ENCODE results near the gene MRPL21.

Gene MRPL21

DNA sequence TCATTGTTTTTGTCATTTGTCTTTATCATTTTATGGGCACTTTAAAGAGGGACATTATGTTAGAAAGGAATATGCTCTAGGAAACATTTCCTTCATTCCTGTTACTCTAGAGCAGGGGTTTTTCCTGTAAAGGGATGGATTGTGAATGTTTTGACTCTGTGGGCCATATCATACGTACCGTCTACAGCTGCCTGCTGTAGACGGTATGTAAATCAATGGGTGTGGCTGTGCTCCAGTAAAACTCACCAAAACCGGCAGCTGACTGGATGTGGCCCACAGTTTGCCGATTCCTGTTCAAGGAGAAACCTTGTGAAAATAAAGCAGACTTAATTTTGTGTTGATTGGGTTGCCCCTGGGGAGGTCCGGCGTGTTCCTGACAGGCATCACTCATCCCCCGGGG is 7.3 kb upstream of the MRPL21 start:
- no CpG with 5 or more reads among the region's 8 CpGs for WGBS (ENCODE audit: insufficient coverage, insufficient read length)
- Histone ChIP-seq H3K9me3 (ENCODE audit: control insufficient read depth, insufficient read depth, low read length) (no peaks in the 10 kb centered on the region), H3K27me3 (ENCODE audit: control insufficient read depth, insufficient read depth, low read length) (no peaks in the 10 kb centered on the region), H3K27ac (ENCODE audit: low read length) (no peak overlapping the region), H3K4me3 (ENCODE audit: low read length) (no peak overlapping the region), H3K4me1 (ENCODE audit: control insufficient read depth, insufficient read depth, low read length) (no peaks in the 10 kb centered on the region), H3K36me3 (ENCODE audit: control insufficient read depth, insufficient read depth, low read length) (peaks cover 19% of the 10 kb centered on the region)
- no peak for DNase-seq (ENCODE audit: low read depth, low spot score)

- peaks cover 15% of the 10 kb centered on the region for H3K36me3 ChIP-seq (ENCODE audit: control insufficient read depth, insufficient read depth, low read length)
Observed at GRCh38 chr11:68908273-68908672, 4.6 kb upstream of the MRPL21 start.

DNA sequence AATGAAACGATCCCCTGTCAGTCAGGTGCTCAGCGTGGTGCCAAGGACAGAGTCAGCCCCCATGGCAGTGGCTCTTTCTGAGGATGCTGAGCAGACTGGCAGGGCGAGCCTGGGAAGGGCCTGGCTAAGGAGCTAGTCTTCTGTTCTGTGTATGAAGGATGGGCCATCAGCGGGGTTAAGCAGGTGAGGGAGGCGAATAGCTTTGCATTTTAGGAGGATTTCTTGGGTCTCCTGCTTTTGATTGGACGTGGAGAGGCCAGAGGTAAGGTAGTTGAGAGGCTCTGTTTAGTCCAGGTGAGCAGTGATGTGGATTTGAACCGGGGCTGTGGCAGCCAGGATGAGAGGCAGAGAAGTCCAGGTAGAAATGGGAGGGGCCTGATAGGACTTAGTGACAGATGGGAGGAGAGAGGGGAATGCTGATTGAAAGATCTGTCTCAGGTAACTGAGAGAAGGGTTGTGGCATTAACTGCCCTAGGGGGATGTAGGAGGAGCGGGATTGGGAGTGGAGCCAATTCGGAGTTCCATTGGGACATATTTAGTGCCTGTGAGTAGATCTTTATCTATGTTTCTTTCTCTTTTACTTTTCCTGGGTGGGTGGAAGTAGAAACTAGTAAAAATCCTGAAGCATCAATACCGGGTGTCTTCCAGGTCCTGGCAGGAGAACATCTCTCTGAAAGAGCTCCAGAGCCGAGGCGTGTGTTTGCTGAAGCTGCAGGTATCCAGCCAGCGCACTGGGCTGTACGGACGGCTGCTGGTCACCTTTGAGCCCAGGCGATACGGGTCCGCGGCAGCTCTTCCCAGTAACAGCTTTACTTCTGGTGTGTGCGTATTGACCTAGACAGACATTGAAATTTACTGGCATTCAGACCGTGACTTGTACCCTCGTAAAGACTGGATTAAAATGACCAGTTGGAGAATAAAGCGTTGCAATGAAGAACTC is 2.1 kb upstream of the MRPL21 start:
- H3K27me3 ChIP-seq (ENCODE audit: control insufficient read depth, insufficient read depth, low read length), result no peaks in the 10 kb centered on the region
- H3K36me3 ChIP-seq (ENCODE audit: control insufficient read depth, insufficient read depth, low read length), result peaks cover 12% of the 10 kb centered on the region; the same call in 1 of the 2 replicates
- H3K27ac ChIP-seq (ENCODE audit: low read length), result no peak overlapping the region
- H3K4me3 ChIP-seq (ENCODE audit: low read length), result no peak overlapping the region
- WGBS (ENCODE audit: insufficient coverage, insufficient read length), result no CpG with 5 or more reads among the region's 23 CpGs
- no peak for DNase-seq (ENCODE audit: low read depth, low spot score)
- H3K4me1 ChIP-seq (ENCODE audit: control insufficient read depth, insufficient read depth, low read length), result no peaks in the 10 kb centered on the region
- no peaks in the 10 kb centered on the region for H3K9me3 ChIP-seq (ENCODE audit: control insufficient read depth, insufficient read depth, low read length)

More at GRCh38 chr11:68908273-68908672, 4.6 kb upstream of the MRPL21 start:
- no peak overlapping the region for H3K27ac ChIP-seq (ENCODE audit: low read length)
- no CpG with 5 or more reads among the region's 5 CpGs for WGBS (ENCODE audit: insufficient coverage, insufficient read length)
- no peak overlapping the region for H3K4me3 ChIP-seq (ENCODE audit: low read length)
- no peaks in the 10 kb centered on the region for H3K9me3 ChIP-seq (ENCODE audit: control insufficient read depth, insufficient read depth, low read length)
- DNase-seq (ENCODE audit: low read depth, low spot score), result no peak
- H3K4me1 ChIP-seq (ENCODE audit: control insufficient read depth, insufficient read depth, low read length), result no peaks in the 10 kb centered on the region
- H3K27me3 ChIP-seq (ENCODE audit: control insufficient read depth, insufficient read depth, low read length), result no peaks in the 10 kb centered on the region

DNA sequence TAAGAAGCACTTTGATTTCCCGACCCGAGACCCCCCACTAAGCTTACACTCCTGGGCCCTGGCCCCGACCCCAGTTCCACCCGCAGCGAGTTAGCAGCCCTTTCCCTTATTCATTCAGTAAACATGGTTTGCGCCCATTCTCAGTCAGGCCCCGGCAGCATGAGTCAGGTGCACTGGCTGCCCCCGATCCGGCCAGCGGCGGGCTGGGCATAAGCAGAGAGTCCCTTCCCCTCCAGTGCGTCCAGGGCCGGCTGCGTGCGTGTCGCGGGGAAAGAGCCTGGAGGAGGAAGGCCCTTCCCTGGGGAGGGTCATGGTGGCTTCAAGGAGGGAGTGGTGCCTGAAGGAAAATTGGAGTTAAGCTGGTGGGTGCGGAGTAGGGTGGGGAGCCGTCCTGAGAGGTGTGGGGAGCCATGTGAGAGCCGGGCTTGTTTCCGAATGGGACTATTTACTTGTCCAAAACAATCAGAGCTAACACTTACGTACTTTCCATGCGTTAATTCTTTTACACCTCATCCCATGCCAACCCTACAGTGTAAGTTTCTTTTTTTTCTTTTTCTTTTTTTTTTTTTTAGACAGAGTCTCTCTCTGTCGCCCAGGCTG is 716 bp upstream of the MRPL21 start:
- no peaks in the 10 kb centered on the region for H3K4me1 ChIP-seq (ENCODE audit: control insufficient read depth, insufficient read depth, low read length)
- no peaks in the 10 kb centered on the region for H3K9me3 ChIP-seq (ENCODE audit: control insufficient read depth, insufficient read depth, low read length)
- no peak for DNase-seq (ENCODE audit: low read depth, low spot score)
- H3K4me3 ChIP-seq (ENCODE audit: low read length), result peak overlapping the region; percentile 97
- H3K36me3 ChIP-seq (ENCODE audit: control insufficient read depth, insufficient read depth, low read length), result peaks cover 4% of the 10 kb centered on the region; the same call in 1 of the 2 replicates
- no peak overlapping the region for H3K27ac ChIP-seq (ENCODE audit: low read length)
- H3K27me3 ChIP-seq (ENCODE audit: control insufficient read depth, insufficient read depth, low read length), result no peaks in the 10 kb centered on the region
- no CpG with 5 or more reads among the region's 24 CpGs for WGBS (ENCODE audit: insufficient coverage, insufficient read length)

DNA sequence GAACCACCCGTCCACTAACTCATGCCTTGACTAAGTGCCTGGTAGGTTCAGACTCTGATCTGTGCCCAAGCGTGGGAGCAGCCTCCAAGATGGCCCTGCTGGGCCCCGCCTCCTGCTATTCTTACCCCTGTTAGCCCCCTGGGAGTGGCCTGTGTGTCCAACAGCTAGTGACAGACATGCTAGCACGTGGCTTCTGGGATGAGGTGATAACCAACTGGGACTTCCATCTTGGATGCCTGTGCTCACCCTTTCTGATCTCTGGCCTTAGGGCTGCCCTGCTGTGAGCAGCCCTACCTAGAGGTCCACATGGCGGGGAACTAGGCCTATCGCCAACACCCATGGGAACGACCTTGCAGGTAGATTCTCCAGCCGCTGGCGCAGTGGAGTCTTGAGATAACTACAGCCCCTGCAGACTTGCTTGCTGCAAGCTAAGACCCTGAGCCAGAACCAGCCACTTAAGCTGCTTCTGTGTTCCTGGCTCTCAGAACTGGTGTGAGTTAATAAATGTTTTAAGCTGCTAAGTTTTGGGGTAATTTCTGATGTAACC is 2.7 kb downstream of the MRPL21 start:
- no CpG with 5 or more reads among the region's 9 CpGs for WGBS (ENCODE audit: insufficient coverage, insufficient read length)
- H3K36me3 ChIP-seq (ENCODE audit: control insufficient read depth, insufficient read depth, low read length), result peaks cover 30% of the 10 kb centered on the region

GRCh38 chr11:68897441-68897840 is 6.2 kb downstream of the MRPL21 start:
- WGBS (ENCODE audit: insufficient coverage, insufficient read length), result no CpG with 5 or more reads among the region's 9 CpGs
- Histone ChIP-seq H3K4me3 (ENCODE audit: low read length) (no peak overlapping the region), H3K36me3 (ENCODE audit: control insufficient read depth, insufficient read depth, low read length) (peaks cover 36% of the 10 kb centered on the region), H3K27me3 (ENCODE audit: control insufficient read depth, insufficient read depth, low read length) (no peaks in the 10 kb centered on the region), H3K4me1 (ENCODE audit: control insufficient read depth, insufficient read depth, low read length) (no peaks in the 10 kb centered on the region), H3K9me3 (ENCODE audit: control insufficient read depth, insufficient read depth, low read length) (no peaks in the 10 kb centered on the region), H3K27ac (ENCODE audit: low read length) (no peak overlapping the region)
- DNase-seq (ENCODE audit: low read depth, low spot score), result no peak

More for the DNA sequence above, 2.7 kb downstream of the MRPL21 start:
- H3K4me3 ChIP-seq (ENCODE audit: low read length), result no peak overlapping the region
- no peaks in the 10 kb centered on the region for H3K9me3 ChIP-seq (ENCODE audit: control insufficient read depth, insufficient read depth, low read length)
- H3K27me3 ChIP-seq (ENCODE audit: control insufficient read depth, insufficient read depth, low read length), result no peaks in the 10 kb centered on the region
- H3K27ac ChIP-seq (ENCODE audit: low read length), result no peak overlapping the region
- no peaks in the 10 kb centered on the region for H3K4me1 ChIP-seq (ENCODE audit: control insufficient read depth, insufficient read depth, low read length)
- DNase-seq (ENCODE audit: low read depth, low spot score), result no peak

GRCh38 chr11:68896171-68896959 is 7.3 kb downstream of the MRPL21 start:
- H3K27ac ChIP-seq (ENCODE audit: low read length), result no peak overlapping the region
- no peaks in the 10 kb centered on the region for H3K9me3 ChIP-seq (ENCODE audit: control insufficient read depth, insufficient read depth, low read length)
- peaks cover 41% of the 10 kb centered on the region for H3K36me3 ChIP-seq (ENCODE audit: control insufficient read depth, insufficient read depth, low read length)
- H3K4me3 ChIP-seq (ENCODE audit: low read length), result no peak overlapping the region
- H3K4me1 ChIP-seq (ENCODE audit: control insufficient read depth, insufficient read depth, low read length), result no peaks in the 10 kb centered on the region
- no CpG with 5 or more reads among the region's 23 CpGs for WGBS (ENCODE audit: insufficient coverage, insufficient read length)
- no peak for DNase-seq (ENCODE audit: low read depth, low spot score)
- no peaks in the 10 kb centered on the region for H3K27me3 ChIP-seq (ENCODE audit: control insufficient read depth, insufficient read depth, low read length)

GRCh38 chr11:68893282-68893681 is 10.3 kb downstream of the MRPL21 start:
- H3K36me3 ChIP-seq (ENCODE audit: control insufficient read depth, insufficient read depth, low read length), result peaks cover 40% of the 10 kb centered on the region
- no peaks in the 10 kb centered on the region for H3K27me3 ChIP-seq (ENCODE audit: control insufficient read depth, insufficient read depth, low read length)
- WGBS (ENCODE audit: insufficient coverage, insufficient read length), result no CpG with 5 or more reads among the region's 5 CpGs

GRCh38 chr11:68892576-68892975 is 11.1 kb downstream of the MRPL21 start:
- Histone ChIP-seq H3K4me1 (ENCODE audit: control insufficient read depth, insufficient read depth, low read length) (peaks cover 3% of the 10 kb centered on the region), H3K27ac (ENCODE audit: low read length) (no peak overlapping the region), H3K9me3 (ENCODE audit: control insufficient read depth, insufficient read depth, low read length) (no peaks in the 10 kb centered on the region), H3K27me3 (ENCODE audit: control insufficient read depth, insufficient read depth, low read length) (no peaks in the 10 kb centered on the region), H3K4me3 (ENCODE audit: low read length) (no peak overlapping the region), H3K36me3 (ENCODE audit: control insufficient read depth, insufficient read depth, low read length) (peaks cover 35% of the 10 kb centered on the region)
- WGBS (ENCODE audit: insufficient coverage, insufficient read length), result no CpG with 5 or more reads among the region's 20 CpGs
- no peak for DNase-seq (ENCODE audit: low read depth, low spot score)

More at GRCh38 chr11:68893282-68893681, 10.3 kb downstream of the MRPL21 start:
- no peak overlapping the region for H3K27ac ChIP-seq (ENCODE audit: low read length)
- H3K4me1 ChIP-seq (ENCODE audit: control insufficient read depth, insufficient read depth, low read length), result peaks cover 3% of the 10 kb centered on the region
- no peak overlapping the region for H3K4me3 ChIP-seq (ENCODE audit: low read length)
- H3K9me3 ChIP-seq (ENCODE audit: control insufficient read depth, insufficient read depth, low read length), result no peaks in the 10 kb centered on the region
- no peak for DNase-seq (ENCODE audit: low read depth, low spot score)
